Measurements from ENCODE around the gene TSPY10. TPM values are rescaled to one million over a fixed set of nuclear protein-coding genes. Genes with fewer than 3 reads are reported as not detected.
"Not testable (repeated sequence)": the region's sequence is repeated elsewhere in the genome, so short reads cannot be mapped to it uniquely, and the experiment has no call there.

TSPY10 gene
- total RNA-seq (not detected), polyA plus RNA-seq (not detected)
- long read RNA-seq, donor 1: 0 reads
- long read RNA-seq, donor 2: 0 reads
- long read RNA-seq, donor 3: 0 reads
- long read RNA-seq, donor 4: 0 reads
- long read RNA-seq, donor 5: 0 reads
- long read RNA-seq, donor 6: 0 reads
- long read RNA-seq, donor 7: 0 reads
- long read RNA-seq, donor 8: 0 reads
- long read RNA-seq, donor 9: 0 reads
- long read RNA-seq, donor 10: 0 reads

- H3K36me3 ChIP-seq (ENCODE audit: control insufficient read depth in 2 of 2, insufficient read depth in 2 of 2, low read length in 1 of 2); H3K4me1 ChIP-seq (ENCODE audit: control insufficient read depth in 2 of 2, insufficient read depth in 2 of 2, low read length in 2 of 2); DNase-seq (ENCODE audit: low read depth in 6 of 9, low spot score in 9 of 9); H3K9me3 ChIP-seq (ENCODE audit: control insufficient read depth in 2 of 2, insufficient read depth in 1 of 2, low read length in 1 of 2); H3K27ac ChIP-seq (ENCODE audit: low read depth in 1 of 2, low read length in 1 of 2); H3K4me3 ChIP-seq (ENCODE audit: low read length in 2 of 2); H3K27me3 ChIP-seq (ENCODE audit: control insufficient read depth in 2 of 2, insufficient read depth in 1 of 2, low read length in 1 of 2): not testable (repeated sequence)
- no CpG with 5 or more reads among the region's 26 CpGs for WGBS
Measured at GRCh38 chrY:9527580-9527979, at the start of gene TSPY10. TSPY10 (plus strand) TSS chrY:9527880; CDS start chrY:9527926, 46 bp downstream.

GRCh38 chrY:9486967-9487366 is 40.7 kb upstream of the TSPY10 start, which contains the start of gene TSPY9:
TSPY9 (plus strand) TSS chrY:9487267; CDS start chrY:9487313, 46 bp downstream.
- not testable (repeated sequence) for H3K4me3 ChIP-seq (ENCODE audit: low read length in 2 of 2); H3K36me3 ChIP-seq (ENCODE audit: control insufficient read depth in 2 of 2, insufficient read depth in 2 of 2, low read length in 1 of 2); H3K27me3 ChIP-seq (ENCODE audit: control insufficient read depth in 2 of 2, insufficient read depth in 1 of 2, low read length in 1 of 2); H3K27ac ChIP-seq (ENCODE audit: low read depth in 1 of 2, low read length in 1 of 2); H3K4me1 ChIP-seq (ENCODE audit: control insufficient read depth in 2 of 2, insufficient read depth in 2 of 2, low read length in 2 of 2); H3K9me3 ChIP-seq (ENCODE audit: control insufficient read depth in 2 of 2, insufficient read depth in 1 of 2, low read length in 1 of 2); DNase-seq (ENCODE audit: low read depth in 6 of 9, low spot score in 9 of 9)
- WGBS: no CpG with 5 or more reads among the region's 26 CpGs

GRCh38 chrY:9504396-9504795 is 23.3 kb upstream of the TSPY10 start:
- 82% methylated on average over 2 of the region's 6 CpGs for WGBS
- DNase-seq (ENCODE audit: low read depth in 6 of 9, low spot score in 9 of 9); H3K27me3 ChIP-seq (ENCODE audit: control insufficient read depth in 2 of 2, insufficient read depth in 1 of 2, low read length in 1 of 2); H3K36me3 ChIP-seq (ENCODE audit: control insufficient read depth in 2 of 2, insufficient read depth in 2 of 2, low read length in 1 of 2); H3K4me1 ChIP-seq (ENCODE audit: control insufficient read depth in 2 of 2, insufficient read depth in 2 of 2, low read length in 2 of 2); H3K4me3 ChIP-seq (ENCODE audit: low read length in 2 of 2); H3K27ac ChIP-seq (ENCODE audit: low read depth in 1 of 2, low read length in 1 of 2); H3K9me3 ChIP-seq (ENCODE audit: control insufficient read depth in 2 of 2, insufficient read depth in 1 of 2, low read length in 1 of 2): not testable (repeated sequence)

GRCh38 chrY:9516287-9516686 is 11.4 kb upstream of the TSPY10 start:
- H3K4me1 ChIP-seq (ENCODE audit: control insufficient read depth in 2 of 2, insufficient read depth in 2 of 2, low read length in 2 of 2); H3K27me3 ChIP-seq (ENCODE audit: control insufficient read depth in 2 of 2, insufficient read depth in 1 of 2, low read length in 1 of 2); H3K9me3 ChIP-seq (ENCODE audit: control insufficient read depth in 2 of 2, insufficient read depth in 1 of 2, low read length in 1 of 2); H3K36me3 ChIP-seq (ENCODE audit: control insufficient read depth in 2 of 2, insufficient read depth in 2 of 2, low read length in 1 of 2); H3K4me3 ChIP-seq (ENCODE audit: low read length in 2 of 2); H3K27ac ChIP-seq (ENCODE audit: low read depth in 1 of 2, low read length in 1 of 2); DNase-seq (ENCODE audit: low read depth in 6 of 9, low spot score in 9 of 9): not testable (repeated sequence)
- WGBS: 84% methylated on average over 7 of the region's 12 CpGs

Other genes with a start within 250 kb of the TSPY10 start
- gene TSPY4, start 190.4 kb upstream of the TSPY10 start, total RNA-seq: not detected
- gene TSPY4, start 190.4 kb upstream of the TSPY10 start, polyA plus RNA-seq: not detected
- not detected for gene TSPY8, start 170.1 kb upstream of the TSPY10 start, total RNA-seq
- gene TSPY8, start 170.1 kb upstream of the TSPY10 start, polyA plus RNA-seq: not detected
- gene TSPY3, start 129.5 kb upstream of the TSPY10 start, total RNA-seq: not detected
- not detected for gene TSPY3, start 129.5 kb upstream of the TSPY10 start, polyA plus RNA-seq
- gene TSPY1, start 60.9 kb upstream of the TSPY10 start, total RNA-seq: not detected
- not detected for gene TSPY1, start 60.9 kb upstream of the TSPY10 start, polyA plus RNA-seq
- not detected for gene TSPY9, start 40.6 kb upstream of the TSPY10 start, total RNA-seq
- gene TSPY9, start 40.6 kb upstream of the TSPY10 start, polyA plus RNA-seq: not detected

All from thymus (tissue), 14 donors.